NCI-H1048 (cell line): ENCODE measurements around the gene CCDC149.

ENCODE experiments used
- DNase-seq: peaks from one replicate; lab custom pipeline; 2025; lab: John Stamatoyannopoulos, UW

CCDC149 gene

DNA sequence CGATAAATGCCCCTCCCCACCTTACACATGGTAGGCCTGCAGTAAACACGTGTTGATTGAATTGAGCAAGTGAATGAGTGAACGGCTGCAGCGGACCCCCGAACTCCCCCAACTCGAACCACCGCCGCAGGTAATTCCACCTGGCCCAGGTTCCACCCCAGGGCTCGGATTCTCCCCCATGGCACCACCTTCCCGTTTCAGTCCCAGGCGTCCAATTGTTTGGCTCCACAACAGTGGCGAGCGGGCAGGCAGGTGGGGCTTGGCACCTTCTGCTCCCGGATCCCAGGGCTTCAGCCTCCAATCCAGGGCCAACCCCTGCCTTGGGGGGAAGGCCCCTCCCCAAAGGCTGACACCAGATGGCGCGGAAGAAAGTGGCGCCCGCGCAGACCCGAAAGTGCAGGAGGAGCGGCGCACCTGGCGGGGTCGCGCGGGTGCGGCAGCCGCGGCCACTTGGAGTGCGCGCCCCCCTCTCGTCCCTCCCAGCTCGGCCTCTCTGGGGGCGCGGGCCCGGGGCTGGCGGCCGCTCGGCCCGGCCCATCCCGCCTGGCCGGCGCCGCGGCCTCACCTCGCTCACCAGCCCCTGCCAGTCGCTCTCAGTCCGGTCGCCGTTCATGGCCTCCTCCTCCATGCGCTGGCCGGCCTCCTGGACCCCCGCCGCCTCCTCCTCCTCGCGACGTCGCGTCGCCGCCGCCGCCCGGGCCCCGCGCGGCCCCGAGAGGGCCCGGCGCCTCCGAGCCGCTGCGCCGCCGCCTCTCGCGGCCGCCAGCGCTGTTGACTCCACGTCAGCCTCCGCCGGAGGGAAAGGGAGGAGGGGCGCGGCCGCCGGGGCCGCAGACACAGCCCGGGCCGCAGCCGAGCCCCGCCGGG lies at the start of gene CCDC149:
Gene CCDC149, minus strand, starts transcription at position 791 of the 867 bp plus-strand sequence. Its CDS starts 178 bp downstream, at position 613.
- DNase-seq, result no peak

DNA sequence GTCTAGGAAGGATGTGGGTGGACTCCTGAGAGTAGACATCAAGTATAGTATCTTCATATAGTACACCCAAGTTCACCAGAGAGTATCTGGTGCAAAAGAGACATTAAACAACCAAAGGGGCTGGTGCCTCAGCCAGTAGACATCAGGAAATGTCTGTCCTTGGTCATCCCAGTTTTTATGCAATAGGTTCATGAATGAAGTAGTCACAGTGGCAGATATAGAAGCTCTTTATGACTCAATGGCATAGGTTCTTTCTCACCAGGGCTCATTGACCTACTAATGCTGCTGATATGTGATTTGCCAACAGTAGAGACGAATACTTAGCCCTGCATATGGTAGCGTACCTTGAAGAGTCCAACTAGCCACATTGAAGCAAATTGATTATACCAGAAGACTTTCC lies 45.0 kb upstream of the CCDC149 start:
- DNase-seq, result no peak

DNA sequence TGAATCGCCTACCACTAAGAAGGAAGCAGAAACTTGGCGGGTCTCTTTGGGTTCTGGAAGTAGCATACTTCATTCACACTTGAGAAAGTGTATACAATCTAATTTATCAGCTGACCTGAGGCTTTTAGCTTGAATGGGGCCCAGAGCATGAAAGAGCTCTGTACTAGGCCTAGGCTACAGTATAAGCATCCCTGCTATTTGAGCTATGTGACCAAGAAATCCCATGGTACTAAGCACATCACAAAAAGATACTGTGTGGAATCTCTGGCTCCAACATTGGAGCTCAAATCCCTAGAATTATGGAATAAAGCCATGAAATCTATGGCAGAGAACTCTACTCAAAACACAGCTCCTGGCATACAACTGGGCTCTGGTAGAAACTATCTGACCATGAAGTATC lies 43.9 kb upstream of the CCDC149 start:
- DNase-seq, result no peak

DNA sequence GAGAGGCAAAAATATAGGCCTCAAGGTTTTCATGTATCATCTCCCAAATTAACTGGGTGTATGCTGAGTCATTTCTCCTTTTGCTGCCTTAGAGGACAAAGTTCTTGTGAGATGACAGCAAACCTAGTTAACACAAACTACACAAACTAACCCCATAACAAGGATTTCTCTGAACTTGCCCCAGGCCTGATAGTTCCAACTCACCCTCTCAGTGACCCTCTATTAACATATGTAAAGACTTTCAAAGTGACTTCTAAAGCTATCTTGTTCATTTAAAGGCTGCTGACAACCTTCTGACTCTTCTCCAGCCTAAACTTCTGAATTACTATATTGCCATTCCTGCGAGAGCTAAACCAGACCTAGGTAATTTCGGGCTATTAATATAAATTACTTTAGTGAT lies 43.2 kb upstream of the CCDC149 start:
- no peak for DNase-seq

DNA sequence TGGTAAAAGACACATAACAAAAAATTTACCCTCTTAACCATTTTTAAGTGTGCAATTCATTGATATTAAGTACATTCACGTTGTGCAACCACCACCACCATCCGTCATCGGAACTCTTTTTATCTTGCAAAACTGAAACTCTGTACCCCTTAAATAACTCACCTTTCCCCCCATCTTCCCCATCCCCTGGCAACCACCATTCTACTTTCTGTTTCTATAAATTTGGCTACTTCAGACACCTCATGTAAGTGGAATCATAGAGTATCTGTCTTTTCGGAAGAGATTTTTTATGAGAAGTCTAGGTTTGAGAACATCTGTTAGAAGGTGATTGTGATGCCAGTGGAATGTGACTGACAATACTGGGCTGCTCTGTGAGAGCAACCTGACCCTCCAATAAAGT lies 39.8 kb upstream of the CCDC149 start:
- no peak for DNase-seq

DNA sequence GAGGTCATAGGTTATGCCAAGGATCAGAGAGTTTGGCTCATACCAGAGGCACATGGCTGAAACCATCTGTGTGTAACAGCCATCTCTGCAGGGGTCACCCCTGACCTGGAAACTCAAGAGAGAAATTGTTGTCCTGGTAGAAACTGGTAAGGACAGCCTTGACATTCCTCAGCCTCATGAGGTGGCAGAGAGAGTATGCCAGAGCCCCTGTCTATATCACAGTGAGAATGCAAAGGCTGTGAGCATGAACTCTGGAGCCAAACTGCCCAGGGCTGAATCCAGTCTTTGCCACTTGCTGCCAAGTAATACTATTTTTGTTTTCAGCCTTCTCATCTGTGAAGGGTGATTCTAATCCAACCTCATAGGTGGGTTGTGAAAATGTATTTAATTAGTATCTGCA lies 37.1 kb upstream of the CCDC149 start:
- no peak for DNase-seq

DNA sequence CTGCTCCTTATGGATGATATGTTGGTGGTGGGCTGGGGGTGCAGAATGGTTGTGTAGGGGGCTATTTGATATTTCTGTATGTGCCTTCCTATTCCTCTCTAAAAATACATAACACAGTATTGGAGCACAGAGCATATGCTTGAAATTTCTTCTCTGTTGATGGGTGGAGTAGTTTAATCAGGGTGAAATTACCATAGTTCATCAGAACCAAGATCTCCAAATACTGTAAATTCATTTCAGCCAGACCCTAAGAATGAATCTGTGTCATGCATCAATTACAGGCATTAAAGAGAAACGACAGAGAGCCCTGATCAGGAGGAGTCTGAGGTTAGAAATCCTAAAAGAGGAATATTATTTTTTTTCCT lies 25.1 kb upstream of the CCDC149 start:
- no peak for DNase-seq

DNA sequence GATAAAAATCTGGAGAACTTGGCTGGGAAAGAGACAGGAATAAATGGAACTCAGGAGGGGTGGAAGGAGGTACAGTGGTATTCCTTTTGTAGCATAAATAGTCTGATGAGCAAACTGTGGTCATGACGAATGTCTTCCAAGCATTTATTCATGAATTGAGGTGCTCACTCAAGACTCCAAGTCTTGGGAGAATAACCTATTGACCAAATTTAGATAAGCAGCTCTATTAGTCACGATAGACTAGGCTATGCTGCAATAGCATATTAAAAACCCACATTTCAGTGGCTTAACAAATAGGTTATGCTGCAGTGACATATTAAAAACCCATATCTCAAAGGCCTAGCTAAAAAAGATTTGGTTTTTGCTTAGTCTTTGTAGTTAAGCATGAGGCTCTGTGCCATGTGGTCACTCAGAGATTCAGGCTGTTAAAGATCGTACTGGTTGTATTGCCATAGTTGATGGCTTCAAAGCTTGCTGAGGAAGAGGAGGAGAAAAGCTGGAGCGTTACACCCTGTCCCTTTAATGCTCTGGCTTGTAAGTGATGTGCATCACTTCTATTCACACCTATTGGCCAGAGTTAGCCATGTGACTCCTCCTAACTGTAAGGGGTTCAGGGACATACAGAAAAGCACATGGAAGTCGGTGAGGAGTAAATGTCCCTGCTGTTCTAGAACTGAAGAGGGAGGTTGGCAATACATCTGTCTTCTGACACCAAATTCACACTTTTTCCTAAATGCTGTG lies 24.5 kb upstream of the CCDC149 start:
- no peak for DNase-seq

DNA sequence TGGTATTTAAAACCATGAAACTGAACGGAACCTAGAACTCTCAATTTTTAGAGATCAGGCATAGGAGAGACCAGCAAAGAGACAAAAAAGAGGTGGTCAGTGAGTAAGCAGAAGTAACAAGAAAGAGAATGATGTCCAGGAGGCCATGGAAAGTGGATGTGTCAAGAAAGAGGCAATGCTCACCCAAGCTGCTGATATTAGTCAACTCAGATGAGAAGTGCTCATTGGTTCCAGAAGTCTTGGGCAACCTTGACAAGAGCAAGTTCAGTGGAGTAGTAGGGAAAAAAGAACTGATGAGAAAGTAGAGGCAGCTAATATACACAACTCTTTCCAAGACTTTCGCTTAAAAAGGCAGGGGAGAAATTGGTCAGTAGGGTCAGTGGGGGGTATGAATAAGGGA lies 23.0 kb upstream of the CCDC149 start:
- DNase-seq, result no peak

DNA sequence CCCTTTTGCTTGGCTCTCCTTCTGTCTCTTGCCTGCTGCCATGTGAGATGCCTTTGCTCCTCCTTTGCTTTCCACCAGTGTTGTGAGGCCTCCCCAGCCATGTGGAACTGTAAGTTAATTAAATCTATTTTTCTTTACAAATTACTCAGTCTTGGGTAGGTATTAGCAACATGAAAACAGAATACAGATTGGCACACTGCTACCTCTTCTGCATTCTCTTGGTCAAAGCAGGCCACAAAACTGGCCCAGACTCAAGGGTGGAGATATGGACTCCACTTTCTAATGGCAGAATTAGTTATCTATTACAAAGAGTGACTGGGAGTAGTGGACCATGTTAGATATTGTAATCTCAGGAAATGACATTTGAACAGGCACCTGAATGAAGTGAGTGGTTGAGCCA lies 21.5 kb upstream of the CCDC149 start:
- DNase-seq, result no peak

DNA sequence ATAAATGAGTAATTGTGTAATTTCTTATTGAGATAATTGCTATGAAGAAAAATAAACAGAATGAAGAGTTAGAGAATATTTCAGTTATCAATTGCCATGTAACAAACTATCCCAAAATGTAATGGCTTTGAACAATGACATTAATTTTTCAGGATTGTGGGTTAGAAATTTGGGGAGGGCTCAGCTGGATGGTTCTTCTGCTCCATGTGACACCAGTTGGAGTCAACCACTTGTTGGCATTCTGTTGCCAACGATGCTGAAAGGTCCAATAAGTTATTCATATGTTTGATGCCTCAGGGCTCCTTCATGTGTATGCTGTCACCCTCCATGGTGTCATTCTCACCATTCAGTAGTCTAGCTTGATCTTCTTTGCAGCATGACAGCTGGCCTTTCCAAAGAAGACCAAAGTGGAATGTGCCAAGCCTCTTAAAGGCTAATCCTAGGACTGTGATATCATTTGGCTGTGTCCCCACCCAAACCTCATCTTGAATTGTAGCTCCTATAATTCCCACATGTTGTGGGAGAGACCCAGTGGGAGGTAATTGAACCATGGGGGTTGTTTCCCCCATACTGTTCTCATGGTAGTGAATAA lies 20.9 kb upstream of the CCDC149 start:
- DNase-seq, result no peak

DNA sequence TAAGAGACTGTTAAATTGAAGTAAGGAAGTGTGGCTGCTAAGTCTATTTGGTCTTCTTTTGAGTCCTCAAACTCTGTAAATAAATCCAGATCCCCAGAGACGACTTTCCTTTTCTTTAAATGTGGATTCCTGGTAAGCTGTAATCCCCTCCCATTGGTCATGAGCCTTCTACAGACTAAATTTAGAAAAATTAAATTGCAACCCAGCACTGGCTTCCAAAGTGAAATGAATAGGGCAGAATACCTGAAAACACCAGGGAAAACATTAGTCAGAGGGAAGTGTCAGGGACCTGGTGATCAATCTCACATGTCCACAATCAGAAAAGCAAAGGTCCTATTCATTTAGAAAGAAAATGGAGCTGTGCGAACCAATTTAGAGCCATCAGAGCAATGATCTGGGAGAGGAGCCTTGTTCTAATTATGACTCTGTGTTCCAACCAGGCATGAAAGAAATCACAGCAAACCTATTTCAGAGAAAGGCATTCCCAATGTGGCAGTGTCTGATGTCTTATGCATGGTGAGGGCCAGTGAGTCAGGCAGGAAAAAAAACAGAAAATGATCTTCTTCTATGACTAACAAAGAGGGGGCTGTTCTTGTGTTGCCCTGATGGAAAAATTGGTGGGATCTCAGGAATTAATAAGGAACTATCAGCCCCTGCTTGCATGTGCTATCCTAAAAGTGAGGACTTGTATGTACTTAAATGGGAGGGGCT lies 19.8 kb upstream of the CCDC149 start:
- DNase-seq, result no peak

DNA sequence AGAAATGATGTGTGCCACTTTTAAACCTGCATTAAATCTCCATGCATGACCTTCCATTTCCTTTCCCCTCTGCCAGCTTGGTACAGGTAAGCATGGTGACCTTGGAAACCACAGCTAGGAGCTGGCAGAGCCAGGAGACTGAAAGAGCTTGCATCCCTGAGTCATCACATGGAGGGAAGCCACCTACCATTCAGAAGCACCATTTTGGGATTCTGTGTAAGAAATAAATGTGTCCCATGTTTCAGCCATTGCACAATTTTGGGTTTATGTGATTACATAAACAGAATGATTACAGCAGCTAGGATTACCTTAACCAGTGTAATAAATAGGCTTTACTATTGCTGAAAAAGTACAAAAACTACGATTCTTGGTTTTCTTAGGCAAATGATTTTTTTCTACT lies 17.3 kb upstream of the CCDC149 start:
- no peak for DNase-seq

DNA sequence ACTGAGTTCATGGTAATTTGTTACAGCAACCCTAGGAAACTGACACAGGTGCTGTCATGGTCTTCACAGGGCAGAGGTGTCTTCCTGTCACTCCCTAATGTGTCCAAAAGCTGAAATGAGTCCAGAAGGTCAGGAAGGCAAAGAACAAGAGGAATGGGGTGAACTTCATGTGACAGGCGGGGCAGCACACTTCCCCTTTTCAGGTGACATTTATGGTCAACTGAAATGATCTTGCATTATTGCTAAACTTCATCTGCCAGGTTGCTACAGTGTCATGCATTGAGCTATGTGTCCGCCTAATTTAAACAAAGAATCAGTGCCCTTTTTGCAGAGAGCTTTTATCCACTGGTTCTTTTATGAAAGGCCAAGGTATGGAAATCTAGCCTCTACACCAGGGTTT lies 15.9 kb upstream of the CCDC149 start:
- no peak for DNase-seq

DNA sequence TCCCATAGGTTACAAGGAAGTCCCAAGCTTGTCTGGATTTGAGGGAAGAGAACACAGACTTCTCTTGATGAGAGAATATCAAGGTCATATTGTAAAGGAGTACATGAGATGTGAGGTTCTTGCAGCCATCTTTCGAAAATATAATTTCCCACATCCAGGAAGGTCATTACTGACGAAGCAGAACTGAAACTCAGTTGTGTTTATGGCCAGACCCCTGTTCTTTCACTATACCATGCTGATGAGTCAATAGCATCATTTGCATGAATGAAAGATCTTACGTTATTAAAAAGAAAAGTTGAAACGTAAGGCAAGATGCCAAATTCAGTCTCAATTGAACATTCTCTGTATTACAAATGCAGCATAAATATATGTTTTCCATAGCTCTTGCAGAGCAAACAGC lies 14.2 kb upstream of the CCDC149 start:
- DNase-seq, result no peak

DNA sequence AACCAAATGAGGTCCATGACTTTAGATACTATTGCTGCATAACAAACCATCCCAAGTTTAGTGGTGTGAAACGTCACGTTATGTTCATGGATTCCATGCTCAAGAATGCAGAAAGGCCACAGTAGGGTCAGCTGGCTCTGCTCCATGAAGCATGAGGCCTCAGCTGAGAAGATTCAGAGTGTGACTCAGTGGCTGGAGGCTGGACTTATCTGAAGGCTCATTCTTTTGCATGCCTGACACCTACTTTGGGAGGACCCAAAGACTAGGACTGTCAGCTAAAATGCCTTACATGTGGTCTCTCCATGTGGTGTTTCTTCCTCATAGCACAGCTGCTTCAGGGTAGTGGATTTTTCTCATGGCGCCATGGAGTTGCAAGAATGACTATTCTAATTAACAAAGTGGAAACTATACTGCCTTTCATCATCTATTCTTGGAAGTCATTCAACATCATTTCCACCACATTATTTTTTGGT lies 11.5 kb upstream of the CCDC149 start:
- DNase-seq, result no peak

DNA sequence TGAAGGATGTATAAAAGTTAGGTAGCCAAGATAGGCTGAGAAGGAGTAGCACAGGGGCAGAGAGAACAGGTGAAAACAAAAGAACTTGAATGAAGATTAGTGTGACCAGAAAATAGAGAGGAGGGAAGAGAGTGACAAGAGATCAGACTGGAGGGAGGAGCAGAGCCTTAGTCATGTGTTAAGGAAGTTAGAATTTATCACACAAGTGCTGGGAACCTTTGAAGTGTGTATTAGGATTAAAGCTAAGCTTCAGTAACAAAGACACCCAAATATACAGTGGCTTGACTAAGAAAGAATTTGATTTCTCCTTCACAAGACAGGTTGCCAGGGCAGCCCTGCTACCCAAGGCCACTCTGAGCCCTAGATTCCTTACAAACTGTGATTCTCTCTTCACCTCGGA lies 10.7 kb upstream of the CCDC149 start:
- no peak for DNase-seq

DNA sequence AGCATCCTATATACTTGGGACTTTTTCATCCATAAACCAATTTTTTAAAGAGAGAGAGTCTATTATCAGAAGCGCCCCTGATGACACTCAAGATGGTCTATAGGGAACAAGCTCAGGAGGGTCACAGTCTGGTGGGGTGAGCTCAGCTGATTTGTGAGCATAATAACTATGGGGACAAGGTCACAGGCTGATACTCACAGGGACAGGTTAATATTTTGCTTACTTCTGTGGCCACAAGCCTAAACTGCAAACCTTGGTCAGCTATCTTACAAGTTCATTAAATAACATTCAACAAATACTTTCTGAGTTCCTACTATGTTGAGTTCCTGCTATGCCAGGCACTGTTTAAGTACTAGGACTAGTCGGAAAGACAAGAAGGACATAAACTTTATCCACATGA lies 10.2 kb upstream of the CCDC149 start:
- no peak for DNase-seq

DNA sequence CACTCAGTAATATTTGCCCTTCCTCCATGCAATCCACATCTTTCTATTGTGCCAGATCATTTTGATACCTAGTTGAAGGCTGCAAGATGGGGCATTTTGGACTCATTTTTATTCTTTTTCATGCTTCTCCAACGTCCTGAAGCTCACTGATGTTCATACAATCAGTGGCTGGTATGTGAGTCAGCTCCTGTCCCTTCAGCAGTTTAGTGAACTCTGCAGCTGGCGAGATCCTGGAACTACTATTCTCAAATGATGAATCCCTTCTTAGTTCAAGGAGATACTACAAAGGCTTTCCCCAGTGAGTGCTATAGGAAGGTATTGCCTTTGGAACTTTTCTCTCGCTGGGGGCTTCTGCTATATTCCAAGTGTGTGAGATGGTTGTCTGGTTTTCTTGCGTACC lies 9.6 kb upstream of the CCDC149 start:
- no peak for DNase-seq

DNA sequence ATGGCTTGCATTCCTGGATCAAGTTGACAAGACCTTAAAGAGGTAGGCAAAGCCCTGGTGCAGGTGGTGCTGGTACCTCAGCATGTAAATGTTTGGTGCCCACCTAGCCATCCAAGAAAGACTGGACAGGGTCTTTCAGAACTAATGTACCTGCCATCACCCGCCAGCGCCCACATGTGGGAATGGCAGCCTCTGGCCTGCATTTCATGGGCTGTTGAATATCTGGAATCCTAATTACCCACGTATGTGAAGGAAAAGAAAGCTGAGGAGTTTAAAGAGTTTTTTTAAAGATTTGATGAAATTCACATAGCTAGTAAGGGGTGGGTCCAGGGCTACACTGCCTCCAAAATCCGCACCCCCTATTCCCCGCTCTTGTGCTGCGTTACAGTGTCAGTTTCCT lies 8.6 kb upstream of the CCDC149 start:
- DNase-seq, result no peak

DNA sequence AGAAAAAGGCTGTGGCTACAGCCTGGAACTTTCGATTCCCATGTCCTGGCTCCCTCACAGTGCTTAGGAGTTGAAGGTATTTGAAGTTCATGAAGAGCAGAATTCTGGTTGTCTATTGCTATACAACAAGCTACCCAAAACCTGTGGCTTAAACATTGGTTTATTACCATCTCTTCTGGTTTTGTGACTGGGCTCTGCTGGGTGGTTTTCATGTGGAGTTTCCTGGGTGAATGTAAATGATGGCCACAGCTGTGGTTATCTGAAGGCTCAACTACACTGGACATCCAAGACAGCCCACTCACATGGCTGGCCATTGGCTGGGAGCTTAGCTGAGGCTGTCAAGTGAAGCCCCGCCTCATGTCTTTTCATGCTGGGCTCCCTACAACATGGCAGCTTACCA lies 7.2 kb upstream of the CCDC149 start:
- no peak for DNase-seq

DNA sequence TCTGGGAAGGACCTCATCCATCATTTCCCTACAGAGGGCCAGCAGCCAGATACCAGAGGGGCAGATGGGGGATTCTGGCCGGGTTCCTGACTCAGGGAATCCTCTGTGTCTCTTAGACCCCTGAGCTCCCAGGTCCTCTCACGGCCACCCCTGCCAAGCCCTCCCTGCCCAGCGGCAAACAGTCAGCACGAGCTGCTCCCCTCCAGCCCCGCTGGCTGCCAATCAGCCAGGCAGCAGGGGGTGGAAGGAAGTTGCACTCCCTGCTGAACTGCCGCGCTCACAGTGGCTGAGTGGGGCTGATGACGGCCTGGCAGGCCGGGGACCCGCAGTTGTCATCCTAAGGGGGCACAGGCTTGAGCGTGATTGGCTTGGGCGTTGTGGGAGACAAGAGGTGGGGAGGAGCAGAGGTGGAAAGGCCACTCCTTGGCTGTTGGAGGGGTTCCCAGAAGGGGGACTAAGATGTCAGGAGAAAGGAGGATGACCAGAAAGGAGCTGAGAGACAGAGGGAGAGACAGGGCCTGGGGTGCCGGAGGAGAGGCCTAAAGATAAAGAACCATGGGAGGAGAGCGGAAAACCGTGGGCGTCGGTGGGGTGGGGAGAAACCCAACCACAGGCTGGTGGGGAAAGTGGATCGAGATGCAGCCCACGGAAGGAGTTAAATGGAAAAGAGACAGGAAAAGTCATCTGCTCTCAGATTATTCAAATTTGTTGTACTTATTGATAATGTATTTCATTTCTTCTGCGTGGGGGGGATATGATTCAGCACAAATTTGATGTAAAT lies 4.4 kb upstream of the CCDC149 start:
- no peak for DNase-seq
